PC-9 (cell line): Measurements from ENCODE around the gene ZNF598.

ENCODE experiments used
- EZH2 ChIP-seq: fragments of 200-600 bp; sonication (generic); IDR thresholded peaks from 2 replicates; pipeline ENCODE4 v1.8.0; 2017; ENCODE audit warnings: antibody characterized with exemption, low read depth
- TF ChIP-seq, protein P1 (sequence below): fragments of 200-600 bp; sonication (generic); conservative IDR thresholded peaks from 2 replicates; pipeline ENCODE4 v1.6.1; 2017; ENCODE audit warnings: mixed run types, antibody characterized with exemption, mild to moderate bottlenecking, moderate library complexity

DNA sequence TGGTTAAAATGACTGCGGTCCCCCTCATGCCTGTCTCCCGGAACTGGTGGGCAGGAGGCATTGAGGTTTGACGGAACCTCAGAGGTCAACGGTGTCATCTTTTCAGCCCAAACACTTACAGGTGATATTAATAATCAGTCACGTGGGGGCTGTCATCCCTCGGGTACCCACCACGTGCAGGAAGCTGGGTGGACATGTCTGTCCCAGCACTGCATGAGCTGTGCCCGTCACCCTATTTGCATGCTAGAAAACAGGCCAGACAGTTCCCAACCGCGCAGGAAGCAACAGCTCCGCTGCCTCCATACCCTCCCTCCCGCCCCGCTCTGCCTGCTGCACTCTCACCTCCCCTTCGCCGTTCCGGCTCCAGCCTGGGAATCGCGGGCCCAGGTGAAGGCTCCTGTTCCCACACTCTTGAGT lies 18.5 kb downstream of the ZNF598 start:
- TF ChIP-seq, protein P1, sequence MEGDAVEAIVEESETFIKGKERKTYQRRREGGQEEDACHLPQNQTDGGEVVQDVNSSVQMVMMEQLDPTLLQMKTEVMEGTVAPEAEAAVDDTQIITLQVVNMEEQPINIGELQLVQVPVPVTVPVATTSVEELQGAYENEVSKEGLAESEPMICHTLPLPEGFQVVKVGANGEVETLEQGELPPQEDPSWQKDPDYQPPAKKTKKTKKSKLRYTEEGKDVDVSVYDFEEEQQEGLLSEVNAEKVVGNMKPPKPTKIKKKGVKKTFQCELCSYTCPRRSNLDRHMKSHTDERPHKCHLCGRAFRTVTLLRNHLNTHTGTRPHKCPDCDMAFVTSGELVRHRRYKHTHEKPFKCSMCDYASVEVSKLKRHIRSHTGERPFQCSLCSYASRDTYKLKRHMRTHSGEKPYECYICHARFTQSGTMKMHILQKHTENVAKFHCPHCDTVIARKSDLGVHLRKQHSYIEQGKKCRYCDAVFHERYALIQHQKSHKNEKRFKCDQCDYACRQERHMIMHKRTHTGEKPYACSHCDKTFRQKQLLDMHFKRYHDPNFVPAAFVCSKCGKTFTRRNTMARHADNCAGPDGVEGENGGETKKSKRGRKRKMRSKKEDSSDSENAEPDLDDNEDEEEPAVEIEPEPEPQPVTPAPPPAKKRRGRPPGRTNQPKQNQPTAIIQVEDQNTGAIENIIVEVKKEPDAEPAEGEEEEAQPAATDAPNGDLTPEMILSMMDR, result no peak
- no peak for TF ChIP-seq EZH2
